ENCODE measurements around the gene ARL3. TPM values are rescaled to one million over a fixed set of nuclear protein-coding genes. Genes with fewer than 3 reads are reported as not detected.
A peak's percentile ranks its signal among the peaks of the same experiment; 100 is the strongest.

The ARL3 gene
- total and polyA plus RNA-seq, 12 donors: 5.0 to 17.8 (median 13.6) TPM

DNA sequence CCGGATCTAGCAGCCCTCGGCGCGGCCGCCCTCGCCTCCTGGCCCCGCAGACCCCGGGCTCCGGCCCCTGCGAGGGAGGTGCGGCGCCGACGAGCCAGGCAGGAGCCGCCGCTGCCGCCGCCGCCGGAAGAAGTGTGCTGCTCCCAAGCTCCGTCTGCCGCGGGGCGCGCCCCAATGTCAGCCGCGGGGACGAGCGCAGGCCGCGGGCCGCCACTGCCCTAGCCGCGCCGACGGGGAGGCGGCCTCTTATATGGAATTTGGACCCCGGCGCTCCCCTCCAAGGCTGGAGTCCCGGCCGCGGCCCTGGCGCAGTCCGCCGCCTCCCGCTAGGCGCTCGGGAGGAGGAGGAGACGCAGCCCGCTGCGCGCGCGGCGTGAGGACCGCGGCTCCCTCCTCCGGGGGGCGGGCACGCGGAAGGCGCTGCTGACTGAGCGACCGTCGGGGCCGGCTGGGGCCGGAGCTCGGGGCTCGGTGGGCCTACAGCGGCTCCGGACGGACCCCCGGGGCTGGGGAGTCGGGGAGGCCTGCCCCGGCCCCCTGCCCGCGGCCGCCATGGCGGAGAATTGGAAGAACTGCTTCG is 70.0 kb downstream of the ARL3 start, which contains the start of gene TRIM8:
Gene TRIM8 (plus strand): TSS at position 414 of the 580 bp plus-strand sequence. CDS start 139 bp downstream, at position 553.
- ATAC-seq (peak in 1 of 8 donors; percentile 1), DNase-seq (peak in 1 of 2 donors; percentile 69)
- H3K4me3 ChIP-seq: peak within 1 kb of the TSS; percentile 69 to 97 (median 90)
- intact Hi-C loops (cut with DNase I): loop anchor here in 3 of 10 donors (2.0 to 10.0 kb wide), 5 partner anchors 47 to 142 kb away; partner anchors contain the start of genes ACTR1A (in 2 of the 3), SUFU (in 2 of the 3), ARL3 (in 1 of the 3) and SFXN2 (in 1 of the 3)
- H3K36me3 ChIP-seq: peaks cover 0 to 16% (median 0%) of the 10 kb centered on the region in 9 donors
- H3K4me1 ChIP-seq: peaks cover 24 to 44% (median 33%) of the 10 kb centered on the region in 9 donors
- H3K27me3 ChIP-seq: no peaks in the 10 kb centered on the region
- H3K27ac ChIP-seq: peak within 1 kb of the TSS; percentile 95 to 100 (median 99)
- no peak for TF ChIP-seq CTCF (IDR thresholded peaks at IDR 0.05)
- H3K9me3 ChIP-seq: no peaks in the 10 kb centered on the region
- WGBS, 2 donors: 0 to 1% methylated on average over 65 to 80 of the region's 80 CpGs

DNA sequence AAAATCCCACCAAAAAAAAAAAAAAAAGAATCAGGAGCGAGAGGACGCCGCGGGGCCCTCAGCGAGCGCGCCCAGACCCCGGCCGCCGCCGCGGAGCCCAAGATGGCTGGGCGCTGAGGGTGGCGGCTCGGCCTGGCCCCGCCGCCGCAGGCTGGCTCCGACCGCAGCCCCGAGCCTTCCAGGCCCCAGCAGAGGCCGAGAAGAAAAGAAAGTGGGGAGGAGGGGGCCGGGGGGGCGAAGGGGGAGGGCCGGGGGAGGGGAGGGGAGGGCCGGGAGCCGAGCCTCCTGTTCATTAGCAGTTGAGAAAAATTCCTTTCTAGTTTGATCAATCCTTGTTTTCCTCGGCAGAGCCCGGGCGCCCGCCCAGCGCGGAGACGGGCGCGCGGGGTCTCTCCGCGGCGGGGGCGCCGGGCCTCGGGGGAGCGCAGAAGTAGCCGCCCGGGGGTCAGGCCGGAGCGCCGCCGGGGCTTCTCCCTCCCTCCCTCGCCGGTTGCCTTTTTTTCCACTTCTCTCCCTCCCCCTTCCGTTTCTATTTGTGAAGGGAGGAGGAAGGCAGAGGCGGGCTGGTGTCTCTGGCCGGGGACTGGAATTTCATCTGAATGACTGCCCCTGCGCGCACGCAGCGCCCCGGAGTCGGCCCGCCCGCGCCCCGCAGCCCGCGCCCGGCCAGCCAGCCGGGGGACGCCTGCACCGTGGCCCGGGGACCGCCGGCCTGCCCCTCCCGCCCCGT is 70.7 kb downstream of the ARL3 start:
- no peak for TF ChIP-seq CTCF (IDR thresholded peaks at IDR 0.05)
- DNase-seq: peak; percentile 69 to 83
- H3K36me3 ChIP-seq: peaks cover 0 to 11% (median 0%) of the 10 kb centered on the region in 9 donors
- no peaks in the 10 kb centered on the region for H3K9me3 ChIP-seq
- peak in 3 of 8 donors; percentile 5 to 17 (median 12) for ATAC-seq
- H3K4me1 ChIP-seq: peaks cover 18 to 37% (median 27%) of the 10 kb centered on the region in 9 donors
- peak overlapping the region; percentile 95 to 100 (median 99) for H3K27ac ChIP-seq
- 1% methylated on average over 55 to 76 of the region's 76 CpGs for WGBS, 2 donors
- intact Hi-C loops (cut with DNase I): loop anchor here in 3 of 10 donors (2.0 to 10.0 kb wide), 5 partner anchors 46 to 141 kb away; partner anchors contain the start of genes ACTR1A (in 2 of the 3), SUFU (in 2 of the 3), ARL3 (in 1 of the 3) and SFXN2 (in 1 of the 3)
- peak overlapping the region; percentile 69 to 97 (median 90) for H3K4me3 ChIP-seq
- H3K27me3 ChIP-seq: no peaks in the 10 kb centered on the region

DNA sequence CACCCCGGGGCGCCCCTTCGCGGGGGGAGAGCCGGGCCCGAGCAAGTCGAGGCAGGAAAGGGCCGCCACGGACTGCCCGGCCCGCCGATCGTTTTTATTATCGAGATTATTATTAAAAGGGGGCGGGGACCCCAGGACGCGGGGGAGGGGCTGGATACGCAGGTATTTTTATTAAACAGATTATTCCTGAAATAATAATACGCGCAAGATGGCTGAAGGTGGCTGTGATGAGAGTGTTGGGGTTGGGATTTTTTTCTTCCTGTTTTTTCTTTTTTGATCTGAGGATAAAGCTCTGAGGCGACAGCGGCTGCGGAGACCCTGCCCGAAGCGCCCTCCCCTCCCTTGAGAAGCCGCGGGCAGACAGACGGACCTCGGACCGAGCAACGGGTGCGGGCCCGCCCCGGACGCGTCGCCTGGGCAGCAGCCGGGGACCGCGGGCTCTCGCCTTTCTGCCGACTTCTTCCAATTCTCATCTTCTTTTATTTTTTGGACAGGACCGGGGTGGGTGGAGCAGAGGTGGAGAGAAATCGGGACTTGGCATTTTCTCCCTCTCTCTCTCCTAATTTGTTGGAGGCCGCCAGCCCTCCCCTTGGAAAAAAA is 71.4 kb downstream of the ARL3 start:
- Histone ChIP-seq H3K4me3 (peak overlapping the region; percentile 69 to 97 (median 90)), H3K27ac (peak overlapping the region; percentile 95 to 100 (median 99)), H3K4me1 (peaks cover 11 to 30% (median 20%) of the 10 kb centered on the region in 9 donors), H3K27me3 (no peaks in the 10 kb centered on the region), H3K9me3 (no peaks in the 10 kb centered on the region), H3K36me3 (peaks cover 0 to 4% (median 0%) of the 10 kb centered on the region in 9 donors)
- intact Hi-C loops (cut with DNase I): loop anchor here in 2 of 10 donors (5.0 to 10.0 kb wide), 3 partner anchors 46 to 141 kb away; partner anchors contain the start of genes ACTR1A (in 1 of the 2), ARL3 (in 1 of the 2), SFXN2 (in 1 of the 2) and SUFU (in 1 of the 2)
- TF ChIP-seq CTCF (IDR thresholded peaks at IDR 0.05): no peak
- DNase-seq (peak; percentile 63 to 72), ATAC-seq (peak in 2 of 8 donors; percentile 0 to 2)
- WGBS, 2 donors: 0 to 1% methylated on average over 43 to 45 of the region's 45 CpGs

All from heart right ventricle (tissue), 16 donors.